NT2/D1 (cell line): Measurements from ENCODE around the gene CNPY1.

Experiments
- YY1 ChIP-seq: IDR thresholded peaks from 2 replicates; pipeline ENCODE4 v1.6.1; 2011; ENCODE audit not compliant: insufficient read length, insufficient read depth
- ZNF274 ChIP-seq: IDR thresholded peaks from 2 replicates; pipeline ENCODE4 v1.6.1; 2011; ENCODE audit warnings: mild to moderate bottlenecking, low read depth, low read length

DNA sequence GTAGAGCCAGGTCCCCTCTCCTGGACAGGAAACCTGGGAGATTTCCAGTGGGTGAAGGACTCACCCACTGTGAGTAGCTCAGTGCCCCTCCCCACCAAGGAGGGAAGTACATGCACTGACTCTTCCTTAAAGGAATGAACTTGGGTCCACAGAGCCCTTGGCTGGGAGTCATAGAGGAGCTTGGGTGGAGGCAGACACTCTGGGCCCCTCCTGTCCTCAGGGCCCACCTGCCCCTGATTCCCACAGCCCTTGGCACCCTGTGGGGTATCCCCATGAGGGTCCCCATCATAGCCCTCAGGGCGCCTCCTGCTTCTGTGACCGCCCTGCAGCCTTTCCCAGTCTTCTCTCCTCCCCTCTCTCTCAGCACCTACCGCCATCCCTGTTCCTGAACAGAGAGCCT lies 84.7 kb downstream of the CNPY1 start:
- no peak for TF ChIP-seq YY1
- TF ChIP-seq ZNF274: no peak
